ENCODE measurements around the gene ADCY4. TPM values are rescaled to one million over a fixed set of nuclear protein-coding genes. Genes with fewer than 3 reads are reported as not detected.

The ADCY4 gene
- total and polyA plus RNA-seq, 2 donors: 1.9 to 17.6 TPM

DNA sequence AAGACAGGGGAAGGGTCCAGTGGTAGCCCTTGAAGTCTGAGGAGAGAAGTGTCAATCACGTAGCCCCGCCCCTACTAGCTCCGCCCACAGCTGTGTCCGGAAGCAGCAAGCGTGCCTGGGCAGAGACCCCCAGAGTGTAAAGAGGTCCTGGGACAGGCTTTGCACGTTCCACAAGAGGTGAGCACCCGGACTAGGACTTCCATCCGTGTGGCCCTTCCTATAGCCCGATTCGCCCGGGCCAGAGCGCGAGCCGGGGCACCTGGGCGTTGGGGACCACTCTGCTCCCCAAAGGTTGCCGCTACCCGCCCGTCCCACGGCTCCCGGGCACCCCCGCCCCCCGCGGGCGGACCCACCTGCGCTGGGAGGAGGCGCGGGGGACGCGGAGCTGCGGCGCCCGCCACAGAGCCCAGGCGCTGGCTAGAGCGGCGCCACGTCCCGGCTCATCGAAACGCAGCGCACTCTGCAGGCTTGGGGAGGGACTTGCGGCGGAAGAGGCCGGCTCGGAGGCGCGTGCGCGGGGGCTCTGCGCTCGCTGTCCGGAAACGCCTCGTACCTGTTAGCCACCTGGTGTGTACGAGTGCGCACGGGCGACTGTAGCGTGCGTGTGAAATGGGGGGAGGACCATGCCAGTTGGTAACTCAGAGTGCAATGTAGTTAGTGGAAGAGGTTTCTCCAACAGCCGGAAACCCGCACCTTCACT, 63.6 kb downstream of the ADCY4 start, which contains the start of gene RABGGTA:
Gene RABGGTA (minus strand): TSS at position 464 of the 700 bp plus-strand sequence. CDS start 482 bp downstream, outside the sequence.
- Histone ChIP-seq H3K4me1 (ENCODE audit: control insufficient read depth in 2 of 2, insufficient read depth in 2 of 2, low read length in 2 of 2) (peaks cover 11 to 26% of the 10 kb centered on the region in 2 donors), H3K27me3 (ENCODE audit: control insufficient read depth in 2 of 2, insufficient read depth in 1 of 2, low read length in 1 of 2) (no peaks in the 10 kb centered on the region), H3K4me3 (ENCODE audit: low read length in 2 of 2) (peak within 1 kb of the TSS; percentile 67 to 83), H3K36me3 (ENCODE audit: control insufficient read depth in 2 of 2, insufficient read depth in 2 of 2, low read length in 1 of 2) (peaks cover 5 to 17% of the 10 kb centered on the region in 2 donors), H3K9me3 (ENCODE audit: control insufficient read depth in 2 of 2, insufficient read depth in 1 of 2, low read length in 1 of 2) (no peaks in the 10 kb centered on the region), H3K27ac (ENCODE audit: low read depth in 1 of 2, low read length in 1 of 2) (peak within 1 kb of the TSS; percentile 94 to 99)
- WGBS: under 1% methylated on average over 61 of the region's 61 CpGs
- peak; percentile 80 to 96 (median 88) for DNase-seq (ENCODE audit: low read depth in 6 of 9, low spot score in 9 of 9)

DNA sequence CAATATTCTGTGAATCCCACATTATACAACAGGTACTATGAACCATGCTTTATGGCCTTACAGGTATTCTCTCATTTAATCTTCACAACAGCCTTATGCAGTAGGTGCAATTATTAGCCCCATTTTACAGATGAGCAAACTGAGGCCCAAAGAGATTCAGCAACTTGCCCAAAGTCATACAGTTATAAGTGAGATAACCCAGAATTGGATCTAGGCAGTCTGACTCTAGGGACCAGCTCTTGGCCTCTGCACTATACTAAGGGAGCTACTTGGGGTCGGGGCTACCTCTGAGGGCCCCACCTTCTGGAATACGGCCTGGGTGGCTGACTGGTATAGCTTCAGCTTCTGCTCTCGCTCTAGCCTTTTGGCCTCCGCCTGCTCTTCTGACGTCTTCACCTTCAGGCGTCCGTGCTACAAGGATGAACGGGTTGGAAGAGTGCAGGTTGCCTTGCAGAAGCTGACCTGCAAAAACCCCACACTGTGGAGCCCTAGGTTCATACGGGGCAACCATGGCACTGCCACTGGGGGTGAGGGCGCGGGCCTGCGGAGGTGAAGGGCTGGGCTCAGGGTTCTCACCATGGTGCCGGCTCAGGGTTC, 64.2 kb downstream of the ADCY4 start:
- 17% methylated on average over 13 of the region's 13 CpGs for WGBS
- DNase-seq (ENCODE audit: low read depth in 6 of 9, low spot score in 9 of 9): no peak
- no peaks in the 10 kb centered on the region for H3K9me3 ChIP-seq (ENCODE audit: control insufficient read depth in 2 of 2, insufficient read depth in 1 of 2, low read length in 1 of 2)
- H3K36me3 ChIP-seq (ENCODE audit: control insufficient read depth in 2 of 2, insufficient read depth in 2 of 2, low read length in 1 of 2): peaks cover 5 to 19% of the 10 kb centered on the region in 2 donors
- peak overlapping the region; percentile 67 to 83 for H3K4me3 ChIP-seq (ENCODE audit: low read length in 2 of 2)
- peak overlapping the region; percentile 94 to 99 for H3K27ac ChIP-seq (ENCODE audit: low read depth in 1 of 2, low read length in 1 of 2)
- H3K27me3 ChIP-seq (ENCODE audit: control insufficient read depth in 2 of 2, insufficient read depth in 1 of 2, low read length in 1 of 2): no peaks in the 10 kb centered on the region
- H3K4me1 ChIP-seq (ENCODE audit: control insufficient read depth in 2 of 2, insufficient read depth in 2 of 2, low read length in 2 of 2): peaks cover 11 to 26% of the 10 kb centered on the region in 2 donors

DNA sequence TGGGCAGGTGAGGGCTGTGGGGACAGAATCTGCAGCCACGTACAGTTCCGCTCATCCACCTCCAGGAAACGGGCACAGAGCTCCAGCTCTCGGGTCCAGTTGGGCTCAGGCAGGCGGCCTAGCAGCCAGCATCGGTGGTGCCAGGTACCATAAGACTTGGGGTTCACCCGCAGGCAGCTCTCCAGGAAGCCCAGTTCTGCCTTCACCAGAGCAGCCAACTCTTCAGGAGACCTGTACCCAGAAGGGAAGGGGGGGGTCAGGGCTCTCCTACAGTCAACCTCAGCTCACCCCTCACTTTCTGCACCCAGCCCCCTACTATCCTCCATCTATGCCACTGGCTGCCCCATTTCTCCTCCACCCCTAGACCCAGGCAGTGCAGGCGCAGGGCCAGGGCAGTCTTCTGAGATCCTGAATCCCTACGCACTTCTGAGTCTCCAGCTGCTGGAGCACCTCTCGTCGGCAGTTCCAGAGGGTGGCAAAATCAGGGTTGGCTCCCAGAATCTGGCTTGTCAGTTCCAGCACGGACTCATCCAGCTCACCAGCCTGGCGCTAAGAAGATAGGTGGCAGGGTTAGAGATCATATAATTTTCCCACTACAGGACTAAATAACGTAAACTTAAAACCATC, 64.8 kb downstream of the ADCY4 start:
- Histone ChIP-seq H3K4me3 (ENCODE audit: low read length in 2 of 2) (no peak overlapping the region), H3K4me1 (ENCODE audit: control insufficient read depth in 2 of 2, insufficient read depth in 2 of 2, low read length in 2 of 2) (peaks cover 11 to 27% of the 10 kb centered on the region in 2 donors), H3K36me3 (ENCODE audit: control insufficient read depth in 2 of 2, insufficient read depth in 2 of 2, low read length in 1 of 2) (peaks cover 9 to 19% of the 10 kb centered on the region in 2 donors), H3K27ac (ENCODE audit: low read depth in 1 of 2, low read length in 1 of 2) (no peak overlapping the region), H3K9me3 (ENCODE audit: control insufficient read depth in 2 of 2, insufficient read depth in 1 of 2, low read length in 1 of 2) (no peaks in the 10 kb centered on the region), H3K27me3 (ENCODE audit: control insufficient read depth in 2 of 2, insufficient read depth in 1 of 2, low read length in 1 of 2) (no peaks in the 10 kb centered on the region)
- no peak for DNase-seq (ENCODE audit: low read depth in 6 of 9, low spot score in 9 of 9)
- WGBS: over 99% methylated on average over 14 of the region's 14 CpGs

DNA sequence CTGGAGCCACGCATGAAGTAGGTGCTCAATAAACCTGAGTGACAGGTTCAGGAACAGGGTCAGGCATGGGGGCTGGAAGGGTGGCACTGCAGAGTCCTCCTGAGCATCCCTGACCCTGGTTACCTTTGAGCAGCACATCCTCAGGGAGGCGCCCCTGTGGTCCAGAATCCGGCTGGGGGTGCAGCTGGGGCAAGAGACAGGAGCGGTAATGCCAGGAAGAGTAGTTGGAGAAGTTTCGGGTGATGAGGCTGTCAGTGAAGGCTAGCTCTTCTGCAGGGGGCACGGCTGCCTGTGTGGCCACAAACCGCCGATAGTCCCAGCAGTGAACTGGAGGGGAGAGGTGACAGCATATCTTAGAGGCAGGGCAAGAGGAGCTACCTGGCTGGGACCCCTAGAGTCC, 65.5 kb downstream of the ADCY4 start:
- no peak overlapping the region for H3K4me3 ChIP-seq (ENCODE audit: low read length in 2 of 2)
- H3K4me1 ChIP-seq (ENCODE audit: control insufficient read depth in 2 of 2, insufficient read depth in 2 of 2, low read length in 2 of 2): peaks cover 11 to 27% of the 10 kb centered on the region in 2 donors
- 98% methylated on average over 8 of the region's 8 CpGs for WGBS
- peaks cover 9 to 19% of the 10 kb centered on the region in 2 donors for H3K36me3 ChIP-seq (ENCODE audit: control insufficient read depth in 2 of 2, insufficient read depth in 2 of 2, low read length in 1 of 2)
- H3K27ac ChIP-seq (ENCODE audit: low read depth in 1 of 2, low read length in 1 of 2): no peak overlapping the region
- H3K27me3 ChIP-seq (ENCODE audit: control insufficient read depth in 2 of 2, insufficient read depth in 1 of 2, low read length in 1 of 2): no peaks in the 10 kb centered on the region
- no peak for DNase-seq (ENCODE audit: low read depth in 6 of 9, low spot score in 9 of 9)
- no peaks in the 10 kb centered on the region for H3K9me3 ChIP-seq (ENCODE audit: control insufficient read depth in 2 of 2, insufficient read depth in 1 of 2, low read length in 1 of 2)

Other genes with a start within 250 kb of the ADCY4 start
Only the 30 nearest of the 33 such genes appear.
- 3.4 TPM for gene NRL, start 220.1 kb downstream of the ADCY4 start, total RNA-seq
- 4.7 TPM for gene NRL, start 220.1 kb downstream of the ADCY4 start, polyA plus RNA-seq
- 0.80 TPM for gene FITM1, start 204.4 kb downstream of the ADCY4 start, total RNA-seq
- gene FITM1, start 204.4 kb downstream of the ADCY4 start, polyA plus RNA-seq: 3.5 TPM
- 280 TPM for gene PSME1, start 198.9 kb downstream of the ADCY4 start, total RNA-seq
- gene PSME1, start 198.9 kb downstream of the ADCY4 start, polyA plus RNA-seq: 255 TPM
- 26.8 TPM for gene EMC9, start 193.5 kb downstream of the ADCY4 start, total RNA-seq
- gene EMC9, start 193.5 kb downstream of the ADCY4 start, polyA plus RNA-seq: 40.8 TPM
- gene PSME2, start 188.5 kb downstream of the ADCY4 start, total RNA-seq: 387 TPM
- gene PSME2, start 188.5 kb downstream of the ADCY4 start, polyA plus RNA-seq: 420 TPM
- 44.9 TPM for gene RNF31, start 187.6 kb downstream of the ADCY4 start, total RNA-seq
- 105 TPM for gene RNF31, start 187.6 kb downstream of the ADCY4 start, polyA plus RNA-seq
- 117 TPM for gene IRF9, start 173.8 kb downstream of the ADCY4 start, total RNA-seq
- gene IRF9, start 173.8 kb downstream of the ADCY4 start, polyA plus RNA-seq: 167 TPM
- 17.7 TPM for gene REC8, start 163.0 kb downstream of the ADCY4 start, total RNA-seq
- gene REC8, start 163.0 kb downstream of the ADCY4 start, polyA plus RNA-seq: 47.8 TPM
- gene IPO4, start 146.3 kb downstream of the ADCY4 start, total RNA-seq: 19.3 TPM
- gene IPO4, start 146.3 kb downstream of the ADCY4 start, polyA plus RNA-seq: 12.1 TPM
- gene TM9SF1, start 139.6 kb downstream of the ADCY4 start, total RNA-seq: 18.2 TPM
- gene TM9SF1, start 139.6 kb downstream of the ADCY4 start, polyA plus RNA-seq: 12.5 TPM
- not detected for gene TSSK4, start 129.4 kb downstream of the ADCY4 start, total RNA-seq
- gene TSSK4, start 129.4 kb downstream of the ADCY4 start, polyA plus RNA-seq: 0.02 TPM
- gene CHMP4A, start 121.6 kb downstream of the ADCY4 start, total RNA-seq: 76.9 TPM
- 151 TPM for gene CHMP4A, start 121.6 kb downstream of the ADCY4 start, polyA plus RNA-seq
- gene MDP1, start 119.0 kb downstream of the ADCY4 start, total RNA-seq: 47.9 TPM
- 48.8 TPM for gene MDP1, start 119.0 kb downstream of the ADCY4 start, polyA plus RNA-seq
- 259 TPM for gene NEDD8, start 102.7 kb downstream of the ADCY4 start, total RNA-seq
- 214 TPM for gene NEDD8, start 102.7 kb downstream of the ADCY4 start, polyA plus RNA-seq
- gene GMPR2, start 102.1 kb downstream of the ADCY4 start, total RNA-seq: 67.0 TPM
- gene GMPR2, start 102.1 kb downstream of the ADCY4 start, polyA plus RNA-seq: 53.6 TPM
- gene TINF2, start 92.4 kb downstream of the ADCY4 start, total RNA-seq: 68.8 TPM
- gene TINF2, start 92.4 kb downstream of the ADCY4 start, polyA plus RNA-seq: 81.6 TPM
- 1.5 TPM for gene TGM1, start 71.9 kb downstream of the ADCY4 start, total RNA-seq
- 41.0 TPM for gene TGM1, start 71.9 kb downstream of the ADCY4 start, polyA plus RNA-seq
- 14.8 TPM for gene RABGGTA, start 63.5 kb downstream of the ADCY4 start, total RNA-seq
- 40.4 TPM for gene RABGGTA, start 63.5 kb downstream of the ADCY4 start, polyA plus RNA-seq
- gene DHRS1, start 35.3 kb downstream of the ADCY4 start, total RNA-seq: 10.2 TPM
- gene DHRS1, start 35.3 kb downstream of the ADCY4 start, polyA plus RNA-seq: 59.6 TPM
- 14.9 TPM for gene NOP9, start 35.2 kb downstream of the ADCY4 start, total RNA-seq
- gene NOP9, start 35.2 kb downstream of the ADCY4 start, polyA plus RNA-seq: 7.9 TPM
- 8.1 TPM for gene CIDEB, start 27.1 kb downstream of the ADCY4 start, total RNA-seq
- gene CIDEB, start 27.1 kb downstream of the ADCY4 start, polyA plus RNA-seq: 13.4 TPM
- gene LTB4R2, start 24.9 kb downstream of the ADCY4 start, total RNA-seq: 5.5 TPM
- 6.5 TPM for gene LTB4R2, start 24.9 kb downstream of the ADCY4 start, polyA plus RNA-seq
- 4.4 TPM for gene LTB4R, start 23.6 kb downstream of the ADCY4 start, total RNA-seq
- 73.3 TPM for gene LTB4R, start 23.6 kb downstream of the ADCY4 start, polyA plus RNA-seq
- 10.9 TPM for gene RIPK3, start 4.9 kb upstream of the ADCY4 start, total RNA-seq
- gene RIPK3, start 4.9 kb upstream of the ADCY4 start, polyA plus RNA-seq: 15.2 TPM
- gene NFATC4, start 33.1 kb upstream of the ADCY4 start, total RNA-seq: 16.6 TPM
- 79.8 TPM for gene NFATC4, start 33.1 kb upstream of the ADCY4 start, polyA plus RNA-seq
- gene NYNRIN, start 63.9 kb upstream of the ADCY4 start, total RNA-seq: 3.1 TPM
- 4.3 TPM for gene NYNRIN, start 63.9 kb upstream of the ADCY4 start, polyA plus RNA-seq
- gene CBLN3, start 94.6 kb upstream of the ADCY4 start, total RNA-seq: 2.8 TPM
- gene CBLN3, start 94.6 kb upstream of the ADCY4 start, polyA plus RNA-seq: 9.5 TPM
- gene KHNYN, start 94.9 kb upstream of the ADCY4 start, total RNA-seq: 35.3 TPM
- 28.9 TPM for gene KHNYN, start 94.9 kb upstream of the ADCY4 start, polyA plus RNA-seq
- 34.9 TPM for gene SDR39U1, start 107.7 kb upstream of the ADCY4 start, total RNA-seq
- gene SDR39U1, start 107.7 kb upstream of the ADCY4 start, polyA plus RNA-seq: 148 TPM
- 0.28 TPM for gene CMA1, start 173.2 kb upstream of the ADCY4 start, total RNA-seq
- gene CMA1, start 173.2 kb upstream of the ADCY4 start, polyA plus RNA-seq: 0.96 TPM

Measured in thymus (tissue), 11 donors.